GM12865 (cell line): ENCODE data around the gene MSI1.

Source experiments
- DNase-seq: peaks from one replicate; pipeline ENCODE4 v3.0.0; 2010; ENCODE audit warnings: low read depth
- H3K4me3 ChIP-seq: 2 replicates; pipeline ENCODE4 v1.5.1; 2011; ENCODE audit warnings: mild to moderate bottlenecking, low read depth, low read length, control low read depth
- TF ChIP-seq, protein P1 (sequence below): IDR thresholded peaks from 2 replicates; pipeline ENCODE4 v1.5.1; 2011; ENCODE audit warnings: low read length, control low read depth, low read depth, inconsistent platforms; ENCODE audit not compliant: insufficient read depth; ENCODE audit errors: missing control alignments

The MSI1 gene

DNA sequence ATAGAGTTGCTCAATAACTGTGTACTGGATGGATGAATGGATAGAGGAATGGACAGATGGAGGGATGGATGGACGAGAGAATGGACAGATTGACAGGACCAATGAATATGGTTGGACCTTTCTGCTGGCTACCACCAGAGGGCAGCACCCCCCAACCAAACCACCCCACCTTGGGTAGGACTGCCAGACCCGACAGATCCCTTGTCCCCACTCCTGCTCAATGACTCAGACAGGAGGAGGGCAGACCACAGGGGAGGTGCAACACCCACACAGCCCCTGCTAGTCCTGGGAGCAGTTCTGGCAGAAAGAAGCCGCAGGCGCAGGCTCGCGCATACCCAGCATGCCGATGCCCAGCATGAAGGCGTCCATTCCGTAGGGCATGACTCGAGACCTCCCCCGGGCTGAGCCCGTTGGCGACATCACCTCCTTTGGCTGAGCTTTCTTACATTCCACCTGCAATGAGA is 12.4 kb downstream of the MSI1 start:
- peak; percentile 77 for DNase-seq
- TF ChIP-seq, protein P1, sequence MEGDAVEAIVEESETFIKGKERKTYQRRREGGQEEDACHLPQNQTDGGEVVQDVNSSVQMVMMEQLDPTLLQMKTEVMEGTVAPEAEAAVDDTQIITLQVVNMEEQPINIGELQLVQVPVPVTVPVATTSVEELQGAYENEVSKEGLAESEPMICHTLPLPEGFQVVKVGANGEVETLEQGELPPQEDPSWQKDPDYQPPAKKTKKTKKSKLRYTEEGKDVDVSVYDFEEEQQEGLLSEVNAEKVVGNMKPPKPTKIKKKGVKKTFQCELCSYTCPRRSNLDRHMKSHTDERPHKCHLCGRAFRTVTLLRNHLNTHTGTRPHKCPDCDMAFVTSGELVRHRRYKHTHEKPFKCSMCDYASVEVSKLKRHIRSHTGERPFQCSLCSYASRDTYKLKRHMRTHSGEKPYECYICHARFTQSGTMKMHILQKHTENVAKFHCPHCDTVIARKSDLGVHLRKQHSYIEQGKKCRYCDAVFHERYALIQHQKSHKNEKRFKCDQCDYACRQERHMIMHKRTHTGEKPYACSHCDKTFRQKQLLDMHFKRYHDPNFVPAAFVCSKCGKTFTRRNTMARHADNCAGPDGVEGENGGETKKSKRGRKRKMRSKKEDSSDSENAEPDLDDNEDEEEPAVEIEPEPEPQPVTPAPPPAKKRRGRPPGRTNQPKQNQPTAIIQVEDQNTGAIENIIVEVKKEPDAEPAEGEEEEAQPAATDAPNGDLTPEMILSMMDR, result peak; percentile 90
- H3K4me3 ChIP-seq, result no peak overlapping the region

DNA sequence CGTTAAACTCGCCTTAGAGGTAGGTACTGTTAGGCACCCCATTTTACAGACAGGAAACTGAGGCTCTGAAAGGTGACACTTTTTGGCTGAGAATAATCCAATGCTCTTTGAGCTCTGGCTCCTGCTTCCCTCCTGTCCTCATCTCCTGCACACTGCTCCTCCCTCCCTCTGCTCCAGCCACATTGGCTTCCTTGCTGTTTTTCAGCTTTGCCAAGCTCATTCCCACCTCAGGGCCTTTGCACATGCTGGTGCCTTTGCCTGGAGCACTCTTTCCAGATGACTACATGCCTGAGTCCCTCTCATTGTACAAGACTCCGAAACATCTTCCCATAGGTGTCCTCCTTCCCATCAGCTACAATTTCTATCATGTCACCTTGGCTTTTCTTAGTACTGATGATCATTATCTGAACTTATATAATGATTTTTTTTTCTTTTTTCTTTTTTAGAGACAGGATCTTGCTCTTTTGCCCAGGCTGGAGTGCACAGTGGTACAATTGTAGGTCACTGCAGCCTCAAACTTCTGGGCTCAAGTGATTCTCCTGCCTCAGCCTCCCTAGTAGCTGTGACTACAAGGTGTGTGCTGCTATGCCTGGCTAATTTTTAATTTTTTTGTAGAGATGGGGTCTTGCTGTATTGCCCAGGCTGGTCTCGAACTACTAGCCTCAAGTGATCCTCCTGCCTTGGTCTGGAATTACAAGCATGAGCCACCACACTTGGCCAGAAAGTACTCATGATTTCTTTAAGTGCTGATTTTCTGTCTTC is 15.2 kb downstream of the MSI1 start:
- DNase-seq, result no peak
- H3K4me3 ChIP-seq, result no peak overlapping the region
- TF ChIP-seq, protein P1, result no peak

DNA sequence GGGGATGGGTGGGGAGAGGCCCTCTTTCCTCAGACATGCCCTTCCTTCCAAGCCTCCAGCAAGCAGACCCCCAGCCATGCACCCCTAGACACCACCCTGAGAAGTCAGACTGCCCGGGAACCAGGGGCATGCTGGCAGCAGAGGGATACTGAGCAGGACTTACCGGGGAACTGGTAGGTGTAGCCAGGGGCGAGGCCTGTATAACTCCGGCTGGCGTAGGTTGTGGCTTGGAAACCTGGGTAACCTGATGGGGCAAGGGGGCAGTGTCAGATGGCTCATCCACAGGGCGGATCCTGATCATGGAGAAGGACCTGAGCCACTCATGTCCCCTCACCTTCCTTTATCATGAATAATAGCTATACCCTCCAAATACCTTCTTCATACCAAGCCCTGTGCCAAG is 15.8 kb downstream of the MSI1 start:
- TF ChIP-seq, protein P1, result no peak
- DNase-seq, result no peak
- no peak overlapping the region for H3K4me3 ChIP-seq

DNA sequence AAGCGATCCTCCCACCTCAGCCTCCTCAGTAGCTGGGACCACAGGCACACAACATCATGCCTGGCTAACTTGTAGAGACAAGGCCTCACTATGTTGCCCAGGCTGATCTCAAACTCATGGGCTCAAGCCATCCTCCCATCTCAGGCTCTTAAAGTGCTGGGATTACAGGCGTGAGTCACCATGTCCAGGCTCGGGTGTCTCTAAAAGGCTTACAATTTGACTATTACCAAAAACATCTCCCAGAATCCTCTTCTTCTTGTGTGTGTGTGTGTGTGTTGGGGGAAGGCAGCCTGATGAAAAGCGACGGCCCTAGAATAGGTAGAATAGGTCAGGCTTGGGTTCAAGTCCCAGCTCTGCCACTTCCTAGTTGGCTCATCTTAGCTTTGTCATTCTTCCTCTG is 16.8 kb downstream of the MSI1 start:
- no peak for DNase-seq

DNA sequence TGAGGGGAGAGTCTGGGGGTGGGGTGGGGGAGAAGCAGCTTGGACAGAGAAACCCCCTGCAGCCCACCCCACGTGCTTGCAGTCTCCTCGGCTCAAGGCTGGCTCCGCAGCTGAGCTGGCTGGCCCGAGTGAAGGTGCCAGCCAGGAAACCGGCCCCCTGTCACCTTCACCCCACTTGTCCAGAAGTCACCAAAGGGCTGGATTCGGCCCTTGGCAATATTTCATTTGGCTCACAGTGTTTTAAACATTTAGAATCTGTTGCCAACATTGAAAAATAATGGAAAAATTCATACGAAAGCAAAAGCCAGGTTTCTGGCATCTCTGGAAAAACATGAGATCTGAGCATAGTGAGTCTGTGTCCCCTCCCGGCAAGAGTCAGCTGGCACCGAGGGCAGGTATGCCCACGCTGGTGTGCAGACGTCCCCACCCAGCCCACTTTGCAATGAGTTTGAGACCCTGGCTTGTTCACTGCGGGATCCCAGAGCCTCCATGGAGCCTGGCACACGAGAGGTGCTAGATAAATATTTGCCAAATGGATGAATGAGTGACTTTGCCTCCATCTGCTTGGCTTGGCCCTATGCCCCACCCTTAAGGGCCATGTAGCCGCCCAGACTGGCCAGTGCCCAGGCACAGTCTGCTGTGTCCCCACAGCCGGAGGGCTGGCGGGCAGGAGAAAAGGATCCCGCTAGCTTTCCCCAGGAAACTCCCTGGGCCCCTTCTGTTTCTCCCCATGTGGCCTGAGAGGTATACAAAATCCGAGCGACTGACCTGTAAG is 18.2 kb downstream of the MSI1 start:
- TF ChIP-seq, protein P1, result no peak
- no peak for DNase-seq
- H3K4me3 ChIP-seq, result no peak overlapping the region

More for the DNA sequence above, 16.8 kb downstream of the MSI1 start:
- H3K4me3 ChIP-seq, result no peak overlapping the region
- TF ChIP-seq, protein P1, result no peak

DNA sequence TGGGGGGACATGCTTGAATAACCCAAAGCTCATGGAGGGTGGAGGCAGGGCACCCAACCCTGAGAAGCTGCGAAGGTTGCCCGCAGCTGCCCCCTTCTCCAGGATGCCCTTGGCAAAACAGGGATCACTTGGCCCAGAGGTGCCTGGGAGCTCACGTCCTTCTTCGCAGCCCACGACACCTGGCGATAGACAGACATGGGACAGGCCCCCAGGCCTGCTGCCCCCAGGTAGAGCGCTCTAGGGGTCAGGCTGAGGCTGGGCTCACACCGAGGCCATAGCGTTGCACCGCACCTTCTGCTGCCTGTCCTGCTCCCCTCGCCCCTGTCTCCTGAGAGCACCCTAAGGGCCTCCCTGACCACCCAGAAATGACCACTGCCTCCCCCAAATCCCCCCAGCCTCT is 21.2 kb downstream of the MSI1 start:
- no peak overlapping the region for H3K4me3 ChIP-seq
- TF ChIP-seq, protein P1, result no peak
- no peak for DNase-seq
